HL-60/S4 treated with phorbol 12-myristate 13-acetate at 8.2 ng/mL for 4 days and 3 days (cell line): ENCODE results near the gene RAB3IP.
"Not testable (repeated sequence)": the region's sequence is repeated elsewhere in the genome, so short reads cannot be mapped to it uniquely, and the experiment has no call there.

Experiments
- in situ Hi-C: fragments of 300-500 bp; cut with MboI; formaldehyde crosslinking; loops from 2 replicates; pipeline ENCODE4 v1.15.0; 2022; ENCODE audit warnings: low sequenced_read_pairs

RAB3IP gene

DNA sequence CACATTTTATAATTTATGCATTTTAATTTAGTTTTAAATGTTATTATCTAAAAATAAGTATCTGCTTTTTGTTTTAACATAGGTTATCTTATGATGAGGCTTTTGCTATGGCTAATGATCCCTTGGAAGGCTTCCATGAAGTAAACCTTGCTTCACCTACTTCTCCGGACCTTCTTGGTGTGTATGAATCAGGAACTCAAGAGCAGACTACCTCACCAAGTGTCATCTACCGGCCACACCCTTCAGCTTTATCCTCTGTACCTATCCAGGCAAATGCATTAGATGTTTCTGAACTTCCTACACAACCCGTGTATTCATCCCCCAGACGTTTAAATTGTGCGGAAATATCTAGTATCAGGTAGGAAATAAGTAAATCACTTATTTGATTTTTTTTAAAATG, 16.6 kb downstream of the RAB3IP start:
- in situ Hi-C loops, result no loop called here

DNA sequence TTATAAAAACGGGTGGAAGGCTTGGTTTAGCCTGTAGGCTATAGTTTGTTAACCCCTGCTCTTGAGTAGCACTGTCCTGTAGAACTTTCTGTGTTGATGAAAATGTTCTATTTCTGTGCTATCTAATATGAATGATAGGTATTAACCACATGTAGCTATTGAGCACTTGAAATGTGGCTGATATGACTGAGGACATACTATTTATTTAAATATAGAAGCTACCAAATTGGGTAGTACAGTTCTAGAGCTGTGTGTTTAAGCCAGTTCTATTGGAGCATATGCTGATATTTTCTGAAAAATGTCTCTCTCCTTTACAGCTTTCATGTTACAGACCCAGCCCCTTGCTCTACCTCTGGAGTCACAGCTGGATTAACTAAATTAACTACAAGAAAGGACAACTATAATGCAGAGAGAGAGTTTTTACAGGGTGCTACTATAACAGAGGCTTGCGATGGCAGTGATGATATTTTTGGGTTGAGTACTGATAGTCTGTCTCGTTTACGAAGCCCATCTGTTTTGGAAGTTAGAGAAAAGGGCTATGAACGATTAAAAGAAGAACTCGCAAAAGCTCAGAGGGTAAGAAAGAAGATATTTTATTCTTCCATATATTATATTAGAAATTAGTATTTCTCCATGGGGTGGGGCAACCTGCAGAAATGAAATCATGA, 17.6 kb downstream of the RAB3IP start:
- in situ Hi-C loops, result no loop called here

DNA sequence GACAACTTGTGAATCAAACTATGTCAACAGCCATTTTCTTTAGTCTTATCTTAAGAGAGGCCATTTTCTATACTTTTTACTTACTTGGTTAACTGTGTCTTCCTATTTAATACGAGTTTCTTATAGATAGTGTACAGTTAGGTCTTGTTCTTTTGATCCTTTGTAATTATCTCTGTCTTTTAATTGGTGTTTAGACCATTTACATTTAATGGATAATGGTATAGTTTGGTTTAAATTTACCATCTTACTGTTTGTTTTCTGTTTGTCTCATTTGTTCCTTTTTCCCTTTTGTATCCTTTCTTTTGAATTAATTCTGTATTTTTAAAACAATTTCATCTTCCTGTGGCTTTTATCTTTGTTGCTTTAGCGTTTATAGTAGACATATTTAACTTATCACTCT, 19.4 kb downstream of the RAB3IP start:
- in situ Hi-C loops, result no loop called here

GRCh38 chr12:69759581-69759980, 20.9 kb downstream of the RAB3IP start:
- in situ Hi-C loops, result not testable (repeated sequence)

GRCh38 chr12:69765515-69765914, 26.9 kb downstream of the RAB3IP start:
- in situ Hi-C loops, result no loop called here

- in situ Hi-C loops, result no loop called here
Measured at GRCh38 chr12:69766260-69766659, 27.6 kb downstream of the RAB3IP start.

DNA sequence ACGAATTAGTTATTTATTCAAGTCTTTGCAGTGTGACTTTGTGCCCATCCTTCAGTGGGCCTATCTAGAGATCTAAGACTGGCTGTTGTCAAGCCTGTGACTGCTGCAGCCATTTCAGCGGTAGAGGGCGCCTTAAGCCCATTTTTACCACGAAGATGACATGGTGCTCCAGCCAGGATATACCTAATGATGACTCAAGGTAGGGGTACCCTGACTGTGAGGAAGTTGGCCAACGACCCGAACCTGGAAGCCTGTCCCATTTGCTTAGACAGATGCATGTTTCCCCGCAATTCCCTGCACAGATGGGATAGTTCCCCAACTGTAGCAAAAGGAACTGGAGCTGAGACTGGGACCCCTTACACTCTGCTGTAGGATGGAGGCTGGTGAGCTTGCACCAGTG, 41.3 kb downstream of the RAB3IP start:
- in situ Hi-C loops, result no loop called here

- in situ Hi-C loops, result no loop called here
Measured at GRCh38 chr12:69783365-69783764, 44.7 kb downstream of the RAB3IP start.

DNA sequence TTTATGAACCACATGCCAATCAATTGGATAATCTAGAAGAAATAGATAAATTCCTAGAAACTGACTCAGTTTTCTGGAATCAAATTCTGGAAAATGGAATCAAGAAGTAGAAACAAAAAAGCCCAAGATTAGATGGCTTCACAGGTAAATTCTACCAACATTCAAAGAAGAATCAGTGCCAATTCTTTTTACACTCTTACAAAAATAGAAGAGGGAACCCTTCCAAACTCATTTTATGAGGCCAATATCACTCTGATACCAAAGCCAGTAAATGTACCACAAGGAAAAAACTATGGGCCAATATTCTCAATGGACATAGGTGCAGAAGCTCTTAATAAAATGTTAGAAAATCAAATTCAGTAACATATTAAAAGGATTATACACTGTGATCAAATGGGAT, 50.7 kb downstream of the RAB3IP start:
- in situ Hi-C loops, result no loop called here

DNA sequence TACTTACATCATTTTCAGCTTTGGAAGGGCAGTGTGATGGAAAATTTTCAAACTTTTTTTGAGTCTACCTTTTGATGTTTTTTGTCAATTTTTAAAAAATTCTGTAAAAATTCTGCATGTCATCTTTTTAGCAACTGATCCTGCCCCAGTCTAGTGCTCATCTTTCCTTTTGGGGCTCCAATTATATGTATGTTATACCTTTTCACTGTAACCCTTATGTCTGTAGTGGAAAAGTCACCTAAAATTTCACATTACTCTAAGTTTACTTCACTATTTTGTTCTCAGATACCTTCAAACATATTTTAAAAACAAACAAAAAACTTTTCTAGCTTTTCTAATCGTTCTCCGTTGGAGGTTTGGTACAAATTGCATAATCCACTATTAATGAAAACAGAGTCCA, 53.9 kb downstream of the RAB3IP start:
- in situ Hi-C loops, result no loop called here

- in situ Hi-C loops, result not testable (repeated sequence)
Measured at GRCh38 chr12:69807101-69807897, 68.6 kb downstream of the RAB3IP start.

- in situ Hi-C loops, result no loop called here
Measured at GRCh38 chr12:69810870-69811498, 72.3 kb downstream of the RAB3IP start.

DNA sequence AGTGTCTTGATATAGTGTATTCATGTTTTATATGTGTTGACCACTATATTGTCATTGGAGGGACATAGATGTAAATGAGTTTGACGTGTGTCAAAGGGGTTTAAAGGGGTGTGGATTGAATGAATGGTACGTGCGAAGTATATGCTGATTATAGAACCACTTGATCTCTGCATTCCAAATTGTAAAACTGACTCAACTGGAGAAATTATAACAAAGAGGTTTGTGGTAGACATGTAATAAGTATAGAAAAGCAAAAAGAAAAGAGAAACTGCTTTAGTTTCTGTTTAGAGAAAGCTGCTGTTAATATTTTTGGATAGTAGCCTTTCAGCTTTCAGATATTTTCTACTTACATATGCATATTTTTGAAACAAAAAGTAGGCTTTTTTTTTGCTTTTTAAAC, 77.4 kb downstream of the RAB3IP start:
- in situ Hi-C loops, result no loop called here

DNA sequence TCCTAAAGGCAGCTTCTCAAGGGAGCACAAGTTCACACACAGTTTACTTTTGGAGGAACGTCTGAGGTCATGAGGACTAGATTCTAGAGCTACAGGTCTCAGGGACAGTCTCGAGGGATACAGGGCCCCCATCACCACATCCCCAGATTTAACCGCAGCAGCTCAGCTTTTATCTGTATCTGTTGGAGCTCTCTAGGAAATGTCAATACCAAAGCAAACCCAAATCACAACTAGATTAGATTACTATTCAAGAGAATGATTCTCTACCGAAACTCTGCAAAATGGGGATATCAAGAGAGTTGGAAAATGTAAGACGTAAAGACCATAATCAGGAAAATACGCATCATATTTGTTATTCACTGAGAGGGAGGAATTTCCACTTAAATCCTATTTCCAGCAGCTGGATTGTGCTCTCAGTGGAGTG, 82.4 kb downstream of the RAB3IP start:
- in situ Hi-C loops, result no loop called here

DNA sequence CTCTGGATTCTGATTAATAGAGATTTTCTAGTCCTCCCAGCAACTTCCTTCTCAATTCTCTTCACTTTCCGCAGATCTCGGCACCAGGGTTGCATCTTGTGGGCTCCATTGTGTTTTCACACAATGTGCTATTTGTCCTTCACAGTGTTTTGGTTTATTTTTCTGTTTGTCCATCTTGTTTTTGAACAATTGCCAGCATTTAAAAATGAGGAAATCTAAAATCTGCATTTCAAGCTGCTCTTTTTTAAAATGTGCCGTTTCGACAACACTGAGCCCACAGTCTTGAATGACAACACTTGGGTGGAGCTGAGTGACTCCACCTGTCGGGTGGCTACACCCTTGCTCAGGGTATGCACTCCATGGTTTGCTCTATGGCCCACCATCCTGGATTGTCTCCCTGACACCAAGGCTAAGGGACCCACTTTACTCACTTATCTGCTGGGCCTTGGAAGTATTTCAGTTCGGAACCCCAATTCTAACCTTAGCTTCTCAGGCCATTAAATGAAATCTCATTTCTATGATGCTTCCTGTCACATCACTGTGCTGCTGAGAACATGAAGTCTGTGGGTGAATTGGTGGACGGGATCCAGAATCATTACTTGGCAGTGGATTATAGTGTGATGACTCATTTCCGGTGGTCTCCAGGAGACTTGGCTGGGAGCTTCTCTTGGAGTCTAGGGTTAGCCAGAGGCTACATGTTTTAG, 82.9 kb downstream of the RAB3IP start:
- in situ Hi-C loops, result no loop called here

GRCh38 chr12:69822201-69822860, 83.7 kb downstream of the RAB3IP start:
- in situ Hi-C loops, result no loop called here

- in situ Hi-C loops, result no loop called here
Measured at GRCh38 chr12:69824028-69824427, 85.4 kb downstream of the RAB3IP start.

DNA sequence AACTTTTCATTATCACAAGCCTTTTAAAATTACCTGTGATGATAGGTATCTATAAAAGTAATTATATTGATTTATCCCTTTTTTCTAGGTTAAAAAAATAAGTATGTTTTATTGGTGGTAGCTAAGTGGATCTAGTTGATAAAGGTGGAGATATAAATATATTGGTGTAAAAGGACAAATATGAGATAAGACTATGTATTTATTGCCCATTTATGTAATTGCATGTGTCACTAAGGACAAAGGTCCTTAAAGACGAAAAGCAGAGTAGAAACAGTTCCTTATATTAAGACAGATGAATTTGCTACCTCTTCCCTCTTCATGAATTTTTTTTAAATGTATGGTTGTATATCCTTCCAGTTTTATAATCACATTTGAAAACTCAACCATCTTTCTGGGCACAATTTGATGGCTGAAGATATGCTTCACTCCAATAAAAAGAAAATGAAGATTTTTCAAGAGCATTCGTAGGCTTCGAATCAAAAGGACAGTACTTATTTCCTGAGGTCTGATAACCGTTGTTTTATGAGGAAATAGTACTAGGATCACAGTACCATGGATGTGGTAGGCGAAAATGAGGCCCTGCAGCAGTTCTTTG, 86.4 kb downstream of the RAB3IP start, which contains the start of gene MYRFL:
MYRFL (plus strand) TSS at position 262 of the 595 bp plus-strand sequence; CDS start at position 553, 291 bp downstream.
- in situ Hi-C loops, result no loop called here

GRCh38 chr12:69828897-69829296, 90.2 kb downstream of the RAB3IP start:
- in situ Hi-C loops, result no loop called here

DNA sequence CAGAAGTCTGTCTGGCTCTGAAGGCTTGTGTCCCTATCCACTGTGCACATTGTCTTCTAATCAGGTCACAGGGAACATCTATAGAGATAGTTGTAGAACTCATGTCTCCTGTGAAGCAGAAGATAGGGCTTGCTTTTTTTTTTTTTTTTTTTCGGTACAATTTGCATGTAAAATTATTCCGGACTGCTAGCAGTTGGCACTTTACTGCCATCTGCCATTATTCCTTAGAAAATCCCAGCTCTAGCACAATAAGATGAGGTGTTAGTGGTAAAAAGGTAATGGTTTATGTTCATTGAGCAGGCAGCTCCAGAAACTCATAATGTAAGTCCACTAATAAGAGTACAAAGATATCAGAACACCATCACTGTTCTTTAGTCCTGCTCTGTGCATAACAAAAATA, 95.0 kb downstream of the RAB3IP start:
- in situ Hi-C loops, result no loop called here
